K562 (cell line): ENCODE results near the gene MLX. TPM values are rescaled to one million over a fixed set of nuclear protein-coding genes. Genes with fewer than 3 reads are reported as not detected.
A peak's percentile ranks its signal among the peaks of the same experiment; 100 is the strongest.

ENCODE experiments used
- ARID4B ChIP-seq: sonication (generic); formaldehyde crosslinking; IDR thresholded peaks from 2 replicates; pipeline ENCODE4 v1.8.0; 2022; ENCODE audit warnings: mild to moderate bottlenecking, missing genetic modification reagents
- ATF7 ChIP-seq: fragments of 450-650 bp; IDR thresholded peaks from 2 replicates; pipeline ENCODE4 v1.7.1; 2014; ENCODE audit warnings: mild to moderate bottlenecking, moderate library complexity
- CBX1 ChIP-seq: sonication (generic); IDR thresholded peaks from 2 replicates; pipeline ENCODE4 v1.6.1; 2016; ENCODE audit warnings: antibody characterized with exemption, low read depth, mild to moderate bottlenecking
- CBX8 ChIP-seq: fragments of 200-600 bp; sonication (generic); IDR thresholded peaks from 2 replicates; pipeline ENCODE4 v1.6.1; 2012; ENCODE audit warnings: borderline replicate concordance, mixed run types, low read depth, mild to moderate bottlenecking, moderate library complexity, mixed read lengths, low read length, control low read depth, inconsistent platforms; ENCODE audit not compliant: poor library complexity, severe bottlenecking; ENCODE audit errors: extremely low read depth
- CREB3L1 ChIP-seq: fragments of 450-650 bp; IDR thresholded peaks from 2 replicates; pipeline ENCODE4 v1.6.1; 2014; ENCODE audit warnings: low read depth, mild to moderate bottlenecking, moderate library complexity, borderline replicate concordance
- EGR1 ChIP-seq: fragments of 450-650 bp; conservative IDR thresholded peaks from 2 replicates; pipeline ENCODE4 v1.6.1; 2017; ENCODE audit warnings: mild to moderate bottlenecking
- FUS ChIP-seq: fragments of 200-400 bp; formaldehyde crosslinking; optimal IDR thresholded peaks from 2 replicates; pipeline ENCODE3; 2017; ENCODE audit warnings: low read depth, low read length
- GMEB1 ChIP-seq: fragments of 250-450 bp; sonication (Bioruptor Pico); IDR thresholded peaks from 2 replicates; pipeline ENCODE4 v1.4.0; 2020; ENCODE audit warnings: mild to moderate bottlenecking
- MTA1 ChIP-seq: fragments of 450-650 bp; IDR thresholded peaks from 2 replicates; pipeline ENCODE4 v1.6.1; 2017; ENCODE audit warnings: borderline replicate concordance
- NFATC3 ChIP-seq: fragments of 450-650 bp; IDR thresholded peaks from 2 replicates; pipeline ENCODE4 v1.6.1; 2017; ENCODE audit warnings: mild to moderate bottlenecking
- PKNOX1 ChIP-seq: fragments of 450-650 bp; IDR thresholded peaks from 2 replicates; pipeline ENCODE4 v1.6.1; 2016
- POLR2A ChIP-seq: fragments of 450-650 bp; conservative IDR thresholded peaks from 2 replicates; pipeline ENCODE4 v1.6.1; 2016
- SP1 ChIP-seq: sonication (generic); formaldehyde crosslinking; IDR thresholded peaks from 2 replicates; pipeline ENCODE4 v1.8.1; 2022; ENCODE audit warnings: mild to moderate bottlenecking, missing genetic modification reagents
- TBP ChIP-seq: optimal IDR thresholded peaks from 2 replicates; pipeline ENCODE3; 2011; ENCODE audit warnings: low read depth, low read length, improper control_type of control experiment
- ZNF384 ChIP-seq: IDR thresholded peaks from 2 replicates; pipeline ENCODE4 v1.6.1; 2012; ENCODE audit warnings: low read depth, low read length, improper control_type of control experiment
- ZNF830 ChIP-seq: fragments of 250-450 bp; sonication (Bioruptor Pico); IDR thresholded peaks from 2 replicates; pipeline ENCODE4 v1.5.0; 2021; ENCODE audit warnings: mild to moderate bottlenecking
- polyA plus RNA-seq, 8 experiments: library from polyadenylated mRNA; depleted of rRNA in 4 of 8; stranded (reverse) in 5 of 8; unstranded in 3 of 8; fragments of >200 nt; fragmentation: Nextera tagmentation in 2 of 8; fragmentation: Illumina TruSeq in 1 of 8; extraction: Ambion mirVana in 2 of 8; extraction: Trizol in 1 of 8; gene quantifications; 2 replicates each; pipeline versions ENCODE4 v1.2.1 to v1.2.3, GENCODE V29; 2011 to 2014; ENCODE audit warnings: inconsistent platforms in 1 of 8, missing spikeins in 1 of 8
- total RNA-seq, 7 experiments: library from RNA; depleted of rRNA in 6 of 7; stranded (reverse); fragments of >200 nt in 6 of 7; fragmentation: Illumina TruSeq in 2 of 7; extraction: Trizol in 2 of 7; gene quantifications; 2 replicates each; pipeline versions ENCODE4 v1.2.1 to v1.2.3, GENCODE V29; 2011 to 2021; ENCODE audit warnings: low replicate concordance in 1 of 7

The MLX gene
- total and polyA plus RNA-seq, 9 of the 15 experiments (the other 6 are each of a cell fraction or from before 2014, with no cell fraction given), result 42.9 to 100 (median 58.9) TPM

- TF ChIP-seq ZNF384 (0 out of 2 replicates have a peak, but pooled peaks have one; percentile 9), SP1 (CRISPR knock-in tag) (0 out of 2 replicates have a peak, but pooled peaks have one; percentile 30), TBP (peak; percentile 54), CBX8 (no peak), CREB3L1 (peak; percentile 38; the same call in 1 of the 2 replicates), NFATC3 (no peak), FUS (peak; percentile 70), ARID4B (CRISPR knock-in tag) (0 out of 2 replicates have a peak, but pooled peaks have one; percentile 66), MTA1 (no peak; the same call in 1 of the 2 replicates), EGR1 (peak; percentile 72), ZNF830 (no peak), CBX1 (peak; percentile 61; the same call in 1 of the 2 replicates), GMEB1 (CRISPR knock-in tag) (peak; percentile 80), POLR2A (peak; percentile 90), PKNOX1 (peak; percentile 97), ATF7 (peak; percentile 65; the same call in 1 of the 2 replicates)
These were observed 42.4 kb downstream of the MLX start, which contains the start of the genes RETREG3 and TUBG1 (continued) for GRCh38 chr17:42609182-42609813.
